Panc1 (cell line): Measurements from ENCODE around the gene PDCL2. TPM values are rescaled to one million over a fixed set of nuclear protein-coding genes. Genes with fewer than 3 reads are reported as not detected.

Source experiments
- ATAC-seq: fragments of 200-7000 bp; cut with Tn5 transposase; 2 replicates; pipeline ENCODE4 v1.9.1; 2020; ENCODE audit warnings: mild to moderate bottlenecking, moderate library complexity
- BruUV-seq: library from RNA; stranded (reverse); fragments of 400-500 nt; replicated peaks from 2 replicates; lab custom pipeline; 2021; lab: Mats Ljungman, UMichigan
- CTCF ChIA-PET: fragments of 300-600 bp; sonication (Branson Sonifier 250); formaldehyde crosslinking; loops from one replicate; lab custom pipeline; 2022; ENCODE audit warnings: antibody characterized with exemption; lab: Charles Lee
- POLR2A ChIA-PET: fragments of 300-600 bp; sonication (Branson Sonifier 250); formaldehyde crosslinking; loops from one replicate; lab custom pipeline; 2022; ENCODE audit warnings: antibody characterized with exemption; lab: Charles Lee
- DNase-seq: peaks from one replicate; pipeline ENCODE4 v3.0.0-alpha.2; 2010; ENCODE audit warnings: low read depth, low spot score
- H3K27ac ChIP-seq: 2 replicates; pipeline ENCODE4 v1.5.1; 2011; ENCODE audit warnings: mild to moderate bottlenecking, low read length, inconsistent platforms
- H3K27me3 ChIP-seq: fragments of 200-500 bp; sonication (Bioruptor generic); 2 replicates; pipeline ENCODE4 v1.6.0; 2014; ENCODE audit warnings: low read length, inconsistent platforms; ENCODE audit not compliant: control insufficient read depth, insufficient read depth
- H3K36me3 ChIP-seq: fragments of 200-500 bp; sonication (Bioruptor generic); 2 replicates; pipeline ENCODE4 v1.5.1; 2014; ENCODE audit warnings: inconsistent platforms, mild to moderate bottlenecking, low read length, moderate library complexity; ENCODE audit not compliant: control insufficient read depth, insufficient read depth
- H3K4me1 ChIP-seq: 2 replicates; pipeline ENCODE4 v1.5.1; 2011; ENCODE audit warnings: inconsistent platforms, mild to moderate bottlenecking, low read length, moderate library complexity; ENCODE audit not compliant: control insufficient read depth, insufficient read depth
- H3K4me3 ChIP-seq, 2 experiments: 2 replicates each; pipeline ENCODE4 v1.5.1; 2011 to 2012; ENCODE audit warnings: low read depth in 2 of 2, low read length in 2 of 2, mild to moderate bottlenecking in 2 of 2, inconsistent platforms in 1 of 2, moderate library complexity in 1 of 2
- H3K9me3 ChIP-seq: fragments of 200-500 bp; sonication (Bioruptor generic); 2 replicates; pipeline ENCODE4 v1.5.1; 2014; ENCODE audit warnings: low read depth, mild to moderate bottlenecking, inconsistent platforms, low read length, moderate library complexity; ENCODE audit not compliant: control insufficient read depth, insufficient read depth
- CTCF ChIP-seq: fragments of 450-650 bp; IDR thresholded peaks from 2 replicates; pipeline ENCODE4 v1.5.1; 2017; ENCODE audit warnings: mild to moderate bottlenecking
- POLR2AphosphoS5 ChIP-seq: IDR thresholded peaks from 2 replicates; pipeline ENCODE4 v1.6.1; 2012; ENCODE audit warnings: mild to moderate bottlenecking, low read depth, low read length, moderate library complexity
- SIN3A ChIP-seq: IDR thresholded peaks from 2 replicates; pipeline ENCODE4 v1.6.1; 2012; ENCODE audit warnings: low read depth, mild to moderate bottlenecking, low read length, moderate library complexity, borderline replicate concordance; ENCODE audit not compliant: insufficient read depth
- TCF7L2 ChIP-seq: IDR thresholded peaks from 2 replicates; pipeline ENCODE4 v1.6.1; 2011; ENCODE audit warnings: mild to moderate bottlenecking, low read depth, low read length, inconsistent platforms
- in situ Hi-C: cut with HindIII; loops from 2 replicates; pipeline ENCODE4 v1.10.0; 2016; ENCODE audit warnings: low sequenced_read_pairs, low pct_unique_long_range_greater_than_20kb
- intact Hi-C: fragments of 100-400 bp; cut with micrococcal nuclease; formaldehyde crosslinking; loops from one replicate; pipeline ENCODE4 v1.10.0; 2022; ENCODE audit not compliant: unreplicated experiment
- total RNA-seq: library from RNA; stranded (reverse); gene quantifications from one replicate; pipeline ENCODE4 v1.2.1, GENCODE V29; 2021; ENCODE audit not compliant: unreplicated experiment
- TF ChIP-seq, protein P1 (sequence below), 2 experiments: IDR thresholded peaks; 2 replicates each; pipeline ENCODE4 v1.6.1; 2011 to 2012; ENCODE audit warnings: low read depth in 2 of 2, control low read depth in 1 of 2, low read length in 1 of 2, mild to moderate bottlenecking in 1 of 2, moderate library complexity in 1 of 2; ENCODE audit not compliant: insufficient read depth in 1 of 2

PDCL2 gene
- total RNA-seq, 1 experiment from 2014 or later = not detected

- H3K9me3 ChIP-seq = 0 out of 2 replicates have a peak, but pooled peaks cover 3% of the 10 kb centered on the region
- no peaks in the 10 kb centered on the region for H3K36me3 ChIP-seq
- DNase-seq = no peak
- no peak for ATAC-seq
- peaks cover 18% of the 10 kb centered on the region for H3K4me1 ChIP-seq
- POLR2A ChIA-PET = no interaction called here
- no TSS peak for BruUV-seq
- in situ Hi-C loops = no loop called here
- CTCF ChIA-PET = no interaction called here
- no peak for TF ChIP-seq TCF7L2
- no peak for TF ChIP-seq SIN3A
- no peak for TF ChIP-seq CTCF
- TF ChIP-seq, protein P1, sequence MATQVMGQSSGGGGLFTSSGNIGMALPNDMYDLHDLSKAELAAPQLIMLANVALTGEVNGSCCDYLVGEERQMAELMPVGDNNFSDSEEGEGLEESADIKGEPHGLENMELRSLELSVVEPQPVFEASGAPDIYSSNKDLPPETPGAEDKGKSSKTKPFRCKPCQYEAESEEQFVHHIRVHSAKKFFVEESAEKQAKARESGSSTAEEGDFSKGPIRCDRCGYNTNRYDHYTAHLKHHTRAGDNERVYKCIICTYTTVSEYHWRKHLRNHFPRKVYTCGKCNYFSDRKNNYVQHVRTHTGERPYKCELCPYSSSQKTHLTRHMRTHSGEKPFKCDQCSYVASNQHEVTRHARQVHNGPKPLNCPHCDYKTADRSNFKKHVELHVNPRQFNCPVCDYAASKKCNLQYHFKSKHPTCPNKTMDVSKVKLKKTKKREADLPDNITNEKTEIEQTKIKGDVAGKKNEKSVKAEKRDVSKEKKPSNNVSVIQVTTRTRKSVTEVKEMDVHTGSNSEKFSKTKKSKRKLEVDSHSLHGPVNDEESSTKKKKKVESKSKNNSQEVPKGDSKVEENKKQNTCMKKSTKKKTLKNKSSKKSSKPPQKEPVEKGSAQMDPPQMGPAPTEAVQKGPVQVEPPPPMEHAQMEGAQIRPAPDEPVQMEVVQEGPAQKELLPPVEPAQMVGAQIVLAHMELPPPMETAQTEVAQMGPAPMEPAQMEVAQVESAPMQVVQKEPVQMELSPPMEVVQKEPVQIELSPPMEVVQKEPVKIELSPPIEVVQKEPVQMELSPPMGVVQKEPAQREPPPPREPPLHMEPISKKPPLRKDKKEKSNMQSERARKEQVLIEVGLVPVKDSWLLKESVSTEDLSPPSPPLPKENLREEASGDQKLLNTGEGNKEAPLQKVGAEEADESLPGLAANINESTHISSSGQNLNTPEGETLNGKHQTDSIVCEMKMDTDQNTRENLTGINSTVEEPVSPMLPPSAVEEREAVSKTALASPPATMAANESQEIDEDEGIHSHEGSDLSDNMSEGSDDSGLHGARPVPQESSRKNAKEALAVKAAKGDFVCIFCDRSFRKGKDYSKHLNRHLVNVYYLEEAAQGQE (IDR thresholded peaks at IDR 0.05; ENCODE audit: insufficient read depth in 1 of 2, low read depth in 2 of 2, low read length in 1 of 2) = no peak
- TF ChIP-seq POLR2AphosphoS5 = no peak
- no peak overlapping the region for H3K4me3 ChIP-seq
- intact Hi-C loops = no loop called here
- H3K27me3 ChIP-seq = no peaks in the 10 kb centered on the region
- no peak overlapping the region for H3K27ac ChIP-seq
Measured at GRCh38 chr4:55539658-55540057, 52.4 kb downstream of the PDCL2 start.

- TF ChIP-seq, protein P1 (IDR thresholded peaks at IDR 0.05; ENCODE audit: insufficient read depth in 1 of 2, low read depth in 2 of 2, low read length in 1 of 2) = no peak
- TF ChIP-seq POLR2AphosphoS5 (no peak), CTCF (no peak), SIN3A (no peak), TCF7L2 (no peak)
- DNase-seq (no peak), ATAC-seq (no peak)
- no peak overlapping the region for H3K27ac ChIP-seq
- H3K9me3 ChIP-seq = 0 out of 2 replicates have a peak, but pooled peaks cover 3% of the 10 kb centered on the region
- ChIA-PET CTCF (no interaction called here), POLR2A (no interaction called here)
- H3K4me3 ChIP-seq = no peak overlapping the region
- H3K36me3 ChIP-seq = no peaks in the 10 kb centered on the region
- in situ Hi-C loops (no loop called here), intact Hi-C loops (no loop called here)
- no TSS peak for BruUV-seq
- H3K27me3 ChIP-seq = no peaks in the 10 kb centered on the region
- peaks cover 8% of the 10 kb centered on the region; the same call in 1 of the 2 replicates for H3K4me1 ChIP-seq
Measured at GRCh38 chr4:55538531-55538930, 53.5 kb downstream of the PDCL2 start.
